Choroid plexus epithelial cell (primary cell): ENCODE results near the gene NEO1.

Experiments
- DNase-seq: peaks from one replicate; pipeline ENCODE4 v3.0.0-alpha.2; 2010; ENCODE audit warnings: low read depth
- H3K4me3 ChIP-seq: 2 replicates; pipeline ENCODE4 v1.5.1; 2011; ENCODE audit warnings: low read depth, mild to moderate bottlenecking, control low read depth, low read length, moderate library complexity
- TF ChIP-seq, protein P1 (sequence below): conservative IDR thresholded peaks from 2 replicates; pipeline ENCODE4 v1.5.1; 2011; ENCODE audit warnings: low read depth, mild to moderate bottlenecking, control low read depth, inconsistent platforms, low read length, moderate library complexity

NEO1 gene

DNA sequence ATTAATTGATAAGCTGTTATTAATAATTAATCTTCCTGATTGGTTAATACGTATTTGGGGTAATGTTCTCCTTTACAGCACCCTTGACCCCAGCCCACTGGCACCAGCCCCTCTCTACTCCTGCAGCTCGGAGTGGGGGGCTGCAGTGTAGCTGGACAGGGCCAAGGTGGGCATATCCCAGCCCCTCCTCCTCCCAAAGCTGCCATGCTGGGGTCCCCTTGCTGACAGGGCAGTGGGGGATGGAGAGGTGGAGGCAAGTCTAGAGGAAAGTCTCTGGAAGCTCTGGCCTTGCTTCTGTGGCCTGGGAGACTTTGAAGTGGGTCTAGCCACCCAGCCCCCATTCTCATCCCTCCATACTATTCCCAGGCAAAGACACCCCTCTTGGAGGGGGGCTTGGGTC is 280.7 kb downstream of the NEO1 start:
- no peak for DNase-seq
- no peak overlapping the region for H3K4me3 ChIP-seq
- TF ChIP-seq, protein P1, sequence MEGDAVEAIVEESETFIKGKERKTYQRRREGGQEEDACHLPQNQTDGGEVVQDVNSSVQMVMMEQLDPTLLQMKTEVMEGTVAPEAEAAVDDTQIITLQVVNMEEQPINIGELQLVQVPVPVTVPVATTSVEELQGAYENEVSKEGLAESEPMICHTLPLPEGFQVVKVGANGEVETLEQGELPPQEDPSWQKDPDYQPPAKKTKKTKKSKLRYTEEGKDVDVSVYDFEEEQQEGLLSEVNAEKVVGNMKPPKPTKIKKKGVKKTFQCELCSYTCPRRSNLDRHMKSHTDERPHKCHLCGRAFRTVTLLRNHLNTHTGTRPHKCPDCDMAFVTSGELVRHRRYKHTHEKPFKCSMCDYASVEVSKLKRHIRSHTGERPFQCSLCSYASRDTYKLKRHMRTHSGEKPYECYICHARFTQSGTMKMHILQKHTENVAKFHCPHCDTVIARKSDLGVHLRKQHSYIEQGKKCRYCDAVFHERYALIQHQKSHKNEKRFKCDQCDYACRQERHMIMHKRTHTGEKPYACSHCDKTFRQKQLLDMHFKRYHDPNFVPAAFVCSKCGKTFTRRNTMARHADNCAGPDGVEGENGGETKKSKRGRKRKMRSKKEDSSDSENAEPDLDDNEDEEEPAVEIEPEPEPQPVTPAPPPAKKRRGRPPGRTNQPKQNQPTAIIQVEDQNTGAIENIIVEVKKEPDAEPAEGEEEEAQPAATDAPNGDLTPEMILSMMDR, result no peak

DNA sequence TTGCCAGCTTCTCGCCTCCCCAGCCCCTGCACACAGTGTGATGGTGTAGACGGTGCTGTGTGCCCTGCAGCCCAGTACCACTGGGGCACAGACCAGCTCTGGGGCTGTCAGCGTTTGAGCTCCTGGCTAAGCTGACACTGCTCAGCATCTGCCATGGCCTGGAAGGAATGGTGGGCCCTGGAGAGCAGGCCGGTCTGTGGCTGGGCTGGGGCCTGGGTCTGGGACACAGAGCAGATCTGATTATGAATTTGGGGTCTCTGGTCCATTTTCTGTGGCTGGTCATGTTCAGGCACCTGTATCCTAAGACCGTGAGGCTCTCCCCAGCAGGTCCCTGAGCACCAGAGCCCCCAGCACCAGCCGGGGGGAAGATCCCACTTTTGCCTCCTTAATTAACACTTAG is 281.8 kb downstream of the NEO1 start:
- no peak for DNase-seq
- H3K4me3 ChIP-seq, result no peak overlapping the region
- TF ChIP-seq, protein P1, result no peak

DNA sequence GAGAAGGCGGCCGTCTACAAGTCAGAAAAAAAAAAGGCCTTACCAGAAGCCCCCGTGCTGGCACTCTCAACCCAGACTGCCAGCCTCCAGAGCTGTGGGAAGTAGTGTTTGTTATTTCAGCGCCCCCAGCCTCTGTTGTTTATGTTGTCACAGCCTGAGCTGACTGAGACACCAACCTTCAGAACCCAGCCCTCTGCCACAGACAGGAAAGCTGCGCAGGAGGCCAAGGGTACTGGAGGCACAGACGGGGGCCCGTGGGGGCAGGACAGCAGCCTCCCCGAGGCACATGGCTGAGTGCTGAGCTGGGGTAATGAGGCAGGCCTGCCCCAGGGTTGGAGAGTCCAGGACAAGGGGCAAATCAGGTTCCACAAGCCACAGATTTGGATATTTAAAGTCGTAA is 282.8 kb downstream of the NEO1 start:
- TF ChIP-seq, protein P1, result no peak
- DNase-seq, result no peak
- H3K4me3 ChIP-seq, result no peak overlapping the region

DNA sequence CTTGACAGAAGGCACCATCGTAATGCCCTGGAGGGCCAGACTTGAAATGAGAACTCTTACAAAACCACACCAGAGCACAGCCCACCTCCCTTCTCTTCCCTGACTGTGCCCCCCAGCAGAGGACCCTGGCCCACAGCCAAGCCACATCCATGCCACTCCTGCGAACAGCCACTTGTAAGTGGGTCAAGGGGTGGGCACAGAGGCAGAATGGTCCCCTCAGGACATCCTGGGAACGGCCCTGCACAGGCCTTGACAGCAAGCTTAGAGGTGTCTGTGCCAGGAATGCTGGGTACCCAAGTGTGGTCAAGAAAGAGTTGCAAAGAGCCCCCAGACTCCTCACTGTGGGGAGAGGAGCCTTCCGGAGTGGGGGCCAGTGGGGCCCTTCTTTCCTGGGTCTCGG is 283.2 kb downstream of the NEO1 start:
- H3K4me3 ChIP-seq, result no peak overlapping the region
- TF ChIP-seq, protein P1, result no peak
- DNase-seq, result no peak

DNA sequence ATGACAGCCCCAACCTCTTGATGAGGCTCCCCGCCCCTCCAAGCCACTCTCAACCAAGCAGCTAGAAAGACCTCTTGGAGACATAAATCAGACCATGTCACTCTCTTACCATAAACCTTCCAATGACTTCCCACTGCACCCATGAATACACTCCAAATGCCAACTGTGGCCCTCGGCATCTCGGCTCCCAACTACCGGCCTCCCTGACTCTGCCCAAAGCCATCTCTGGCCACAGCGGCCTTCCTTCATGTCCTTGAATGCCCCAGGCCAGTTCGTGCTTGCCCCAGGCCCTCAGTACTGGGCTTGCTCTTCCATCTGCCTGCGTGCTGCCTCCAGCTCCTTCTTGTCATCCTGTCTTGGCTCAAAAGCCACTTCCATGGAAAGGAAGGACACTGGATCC is 284.5 kb downstream of the NEO1 start:
- DNase-seq, result no peak
- H3K4me3 ChIP-seq, result no peak overlapping the region
- TF ChIP-seq, protein P1, result no peak

DNA sequence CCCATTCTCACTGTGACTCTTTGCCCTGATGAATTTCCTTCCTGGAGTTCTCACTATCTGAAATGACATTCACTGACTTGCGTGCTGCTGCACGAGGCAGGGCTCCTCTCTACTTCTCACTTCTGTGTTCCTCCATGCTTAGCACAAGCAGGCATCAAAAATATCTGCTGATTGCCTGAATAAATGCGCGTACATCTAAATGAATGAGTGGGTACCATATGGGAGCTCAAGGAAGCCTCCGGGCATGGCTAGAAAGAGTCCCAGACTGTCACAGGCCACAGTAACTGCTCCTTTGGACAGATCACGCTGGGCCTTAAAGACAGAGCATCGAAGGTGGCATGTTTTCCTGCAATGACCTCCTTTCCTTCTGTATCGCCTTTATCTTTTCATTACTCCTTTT is 284.9 kb downstream of the NEO1 start:
- no peak overlapping the region for H3K4me3 ChIP-seq
- DNase-seq, result no peak
- TF ChIP-seq, protein P1, result no peak

DNA sequence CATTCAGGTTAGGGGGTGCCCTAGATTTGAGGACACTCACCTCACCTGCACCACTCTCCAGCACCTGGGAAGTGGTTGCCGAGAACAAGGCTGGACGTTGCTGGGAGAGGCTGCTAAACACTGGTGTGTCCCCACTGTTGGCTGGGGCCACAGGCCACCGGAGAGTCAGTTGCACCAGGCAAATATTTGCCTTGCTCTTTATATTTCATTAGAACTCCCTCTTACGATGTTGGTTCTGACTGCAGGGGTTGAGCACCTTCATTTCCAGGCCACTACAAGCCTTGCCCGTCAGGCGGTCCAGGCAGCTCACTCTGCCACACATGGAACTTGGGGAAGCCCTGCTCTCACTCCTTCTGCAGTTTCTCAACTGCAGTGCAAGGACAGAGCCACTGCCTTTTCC is 285.8 kb downstream of the NEO1 start:
- no peak for DNase-seq
- TF ChIP-seq, protein P1, result no peak
- no peak overlapping the region for H3K4me3 ChIP-seq
